Right renal pelvis (tissue), 4 donors: ENCODE measurements around the gene AVEN. TPM values are rescaled to one million over a fixed set of nuclear protein-coding genes. Genes with fewer than 3 reads are reported as not detected.
"Not testable (repeated sequence)": the region's sequence is repeated elsewhere in the genome, so short reads cannot be mapped to it uniquely, and the experiment has no call there.

Experiments
- DNase-seq, 4 donors: peaks; one replicate each; pipeline ENCODE4 v3.0.0-alpha.2; 2013; ENCODE audit warnings: low read depth in 4 of 4, low spot score in 3 of 4, missing footprints in 1 of 4
- polyA plus RNA-seq, 4 donors: library from polyadenylated mRNA; unstranded; fragments of 120-200 nt; gene quantifications; one replicate each; pipeline ENCODE4 v1.2.1, GENCODE V29; 2013; ENCODE audit not compliant: insufficient read length in 4 of 4

AVEN gene, protein sequence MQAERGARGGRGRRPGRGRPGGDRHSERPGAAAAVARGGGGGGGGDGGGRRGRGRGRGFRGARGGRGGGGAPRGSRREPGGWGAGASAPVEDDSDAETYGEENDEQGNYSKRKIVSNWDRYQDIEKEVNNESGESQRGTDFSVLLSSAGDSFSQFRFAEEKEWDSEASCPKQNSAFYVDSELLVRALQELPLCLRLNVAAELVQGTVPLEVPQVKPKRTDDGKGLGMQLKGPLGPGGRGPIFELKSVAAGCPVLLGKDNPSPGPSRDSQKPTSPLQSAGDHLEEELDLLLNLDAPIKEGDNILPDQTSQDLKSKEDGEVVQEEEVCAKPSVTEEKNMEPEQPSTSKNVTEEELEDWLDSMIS
- 10 to 100 TPM; 10.7 to 15.9 (median 12.5) TPM for polyA plus RNA-seq

DNA sequence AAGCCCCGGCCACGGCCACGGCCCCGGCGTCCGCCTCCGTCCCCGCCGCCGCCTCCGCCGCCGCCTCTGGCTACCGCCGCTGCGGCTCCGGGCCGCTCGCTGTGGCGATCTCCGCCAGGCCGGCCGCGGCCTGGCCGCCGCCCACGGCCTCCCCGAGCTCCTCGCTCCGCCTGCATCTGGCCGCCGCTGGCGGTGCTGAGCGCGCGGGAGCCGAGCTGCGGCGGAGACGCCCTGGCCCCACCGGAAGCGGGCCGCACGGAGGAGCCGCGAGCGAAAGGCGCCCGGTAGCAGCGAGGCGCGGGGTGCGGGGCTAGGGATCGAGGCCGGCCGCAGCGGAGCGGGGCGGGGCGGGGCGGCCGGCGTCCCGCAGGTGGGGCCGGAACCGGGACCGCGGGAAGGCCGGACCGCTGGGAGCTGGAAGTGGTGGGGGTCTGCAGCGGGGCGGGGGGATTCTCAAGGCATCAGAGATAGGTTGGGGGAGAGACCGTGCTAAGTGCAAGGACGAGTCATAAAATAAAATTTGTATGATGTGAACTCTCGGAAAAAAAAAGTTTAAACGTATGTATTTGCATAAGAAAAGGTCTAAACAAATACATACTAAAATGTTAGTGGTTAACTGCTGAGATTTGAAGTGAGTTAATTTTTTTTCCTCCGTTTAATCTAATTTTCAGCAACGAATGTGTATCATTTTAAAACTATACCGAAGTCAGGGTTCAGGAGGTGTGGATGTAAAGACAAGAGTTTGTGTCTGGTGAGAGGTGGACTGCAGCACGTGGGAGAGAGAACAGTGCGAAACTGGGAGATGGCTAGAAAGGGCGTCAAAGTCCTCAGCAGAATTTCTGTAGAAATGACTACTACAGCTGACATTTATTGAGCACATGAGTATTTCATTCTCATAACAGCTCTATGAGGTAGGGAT lies at the start of gene AVEN:
Gene AVEN (minus strand): TSS at position 334 of the 919 bp plus-strand sequence. CDS start 158 bp downstream, at position 176.
- no peak for DNase-seq

GRCh38 chr15:34085746-34086145 lies 46.7 kb upstream of the AVEN start:
- DNase-seq: no peak

- no peak for DNase-seq
These were observed 45.1 kb upstream of the AVEN start for GRCh38 chr15:34084086-34084485.

- DNase-seq: no peak
These were observed 40.9 kb upstream of the AVEN start for GRCh38 chr15:34079904-34080303.

- DNase-seq: no peak
These were observed 39.9 kb upstream of the AVEN start for GRCh38 chr15:34078900-34079299.

GRCh38 chr15:34076785-34077184 lies 37.8 kb upstream of the AVEN start:
- DNase-seq: no peak

GRCh38 chr15:34070003-34070402 lies 31.0 kb upstream of the AVEN start:
- DNase-seq: no peak

- no peak for DNase-seq
These were observed 26.9 kb upstream of the AVEN start for GRCh38 chr15:34065941-34066340.

DNA sequence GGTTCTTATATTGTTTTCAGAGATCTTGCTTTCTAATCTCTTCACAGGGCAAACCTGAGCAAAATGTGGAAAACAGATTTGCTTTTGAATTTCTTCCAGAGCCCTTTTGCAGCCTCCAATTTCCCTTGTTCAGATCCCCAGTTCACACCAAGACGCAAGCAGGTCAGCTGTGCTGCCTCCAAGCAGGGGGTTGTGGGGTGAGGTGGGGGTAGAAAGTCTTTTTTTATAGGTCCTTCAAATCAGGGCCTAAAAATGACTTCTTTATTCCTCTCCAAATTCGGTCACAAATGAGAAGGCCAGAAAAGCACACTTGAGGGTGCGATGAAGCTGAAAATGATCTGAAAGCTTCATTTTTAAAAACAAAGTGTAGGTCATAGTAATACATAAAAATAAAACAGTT lies 26.3 kb upstream of the AVEN start:
- no peak for DNase-seq

DNA sequence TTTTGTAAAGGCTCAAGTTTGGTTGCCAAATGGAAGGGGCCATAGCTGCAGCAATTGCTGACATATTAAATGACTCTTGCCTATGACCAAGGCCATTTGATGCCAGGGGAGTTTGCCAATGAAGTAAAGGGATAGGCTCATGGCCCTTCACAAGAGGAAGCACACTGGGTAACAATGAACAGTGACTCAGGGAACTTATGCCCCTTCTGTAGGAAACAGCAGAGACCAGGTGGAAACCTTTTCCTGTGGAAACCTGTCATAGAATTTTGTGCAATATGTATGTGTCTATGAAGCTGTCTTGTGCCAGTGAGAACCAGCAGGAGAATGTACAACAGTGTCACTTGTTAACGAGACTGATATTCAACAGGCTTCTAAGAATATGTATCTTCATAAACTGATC lies 25.4 kb upstream of the AVEN start:
- no peak for DNase-seq

DNA sequence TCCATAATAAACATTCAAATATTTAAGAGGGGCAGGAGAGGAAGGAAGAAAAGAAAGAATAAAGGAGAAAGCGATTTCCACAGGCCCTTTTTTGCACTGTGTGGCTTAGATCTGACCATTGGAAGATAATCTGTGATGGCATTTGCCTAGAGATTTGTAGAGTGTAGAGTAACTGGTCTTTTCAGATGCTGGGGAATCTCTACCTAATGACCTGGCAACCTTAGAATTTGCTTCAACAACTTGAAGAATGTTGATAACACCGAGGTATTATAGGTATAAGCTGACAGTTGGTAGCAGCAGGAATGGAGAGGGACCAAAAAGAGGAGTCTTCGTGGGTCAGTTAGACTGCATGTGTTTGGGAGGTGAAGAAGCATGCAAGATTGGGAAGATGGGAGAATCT lies 20.9 kb upstream of the AVEN start:
- no peak for DNase-seq

DNA sequence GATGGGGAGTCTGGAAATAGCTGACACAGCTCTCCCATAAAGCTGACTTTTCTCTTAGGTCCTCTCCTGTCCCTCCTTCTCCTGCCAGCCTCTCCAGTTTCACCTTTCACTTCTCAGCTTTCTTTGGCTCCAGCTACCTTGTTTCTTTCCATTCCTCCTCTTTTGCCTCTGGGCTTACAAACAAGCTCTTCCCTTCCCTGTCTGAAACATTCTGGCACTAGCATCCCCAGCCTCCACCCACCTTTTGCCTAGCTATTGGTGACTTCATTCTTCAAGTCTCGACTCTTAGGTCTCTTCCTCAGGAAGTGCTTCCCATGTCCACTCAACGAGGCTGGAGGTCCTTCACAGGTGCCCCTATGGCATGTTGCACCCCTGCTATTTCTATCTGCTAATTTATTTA lies 20.5 kb upstream of the AVEN start:
- no peak for DNase-seq

DNA sequence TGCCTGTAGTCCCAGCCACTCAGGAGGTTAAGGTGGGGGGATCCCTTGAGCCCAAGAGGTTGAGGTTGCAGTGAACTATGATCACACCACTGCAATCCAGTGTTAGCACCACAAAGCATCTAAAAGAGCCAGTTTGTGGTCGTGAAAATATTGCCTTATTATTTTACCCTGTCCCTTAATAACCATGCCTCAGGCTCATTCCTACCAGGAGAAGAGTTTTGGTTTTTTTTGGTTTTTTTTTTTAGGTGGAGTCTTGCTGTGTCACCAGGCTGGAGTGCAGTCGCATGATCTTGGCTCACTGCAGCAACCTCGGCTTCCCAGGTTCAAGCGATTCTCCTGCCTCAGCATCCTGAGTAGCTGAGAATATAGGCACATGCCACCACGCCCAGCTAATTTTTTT lies 17.9 kb upstream of the AVEN start:
- no peak for DNase-seq

- no peak for DNase-seq
These were observed 17.0 kb upstream of the AVEN start for GRCh38 chr15:34055868-34056595.

DNA sequence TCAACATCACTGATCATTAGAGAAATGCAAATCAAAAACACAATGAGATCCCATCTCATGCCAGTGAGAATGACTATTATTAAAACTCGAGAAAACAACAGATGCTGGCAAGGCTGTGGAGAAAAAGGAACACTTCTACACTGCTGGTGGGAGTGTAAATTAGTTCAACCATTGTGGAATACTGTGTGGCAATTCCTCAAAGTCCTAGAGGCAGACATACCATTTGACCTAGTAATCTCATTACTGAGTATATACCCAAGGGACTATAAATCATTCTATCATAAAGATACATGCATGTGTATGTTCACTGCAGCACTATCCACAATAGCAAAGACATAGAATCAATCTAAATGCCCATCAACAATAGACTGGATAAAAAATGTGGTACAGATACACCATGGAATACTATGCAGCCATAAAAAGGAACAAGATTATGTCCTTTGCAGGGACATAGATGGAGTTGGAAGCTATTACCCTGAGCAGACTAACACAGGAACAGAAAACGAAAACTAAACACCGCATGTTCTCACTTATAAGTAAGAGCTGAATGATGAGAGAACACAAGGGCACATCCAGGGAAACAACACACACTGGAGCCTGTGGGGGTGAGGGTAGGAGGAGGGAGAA lies 15.2 kb upstream of the AVEN start:
- no peak for DNase-seq

DNA sequence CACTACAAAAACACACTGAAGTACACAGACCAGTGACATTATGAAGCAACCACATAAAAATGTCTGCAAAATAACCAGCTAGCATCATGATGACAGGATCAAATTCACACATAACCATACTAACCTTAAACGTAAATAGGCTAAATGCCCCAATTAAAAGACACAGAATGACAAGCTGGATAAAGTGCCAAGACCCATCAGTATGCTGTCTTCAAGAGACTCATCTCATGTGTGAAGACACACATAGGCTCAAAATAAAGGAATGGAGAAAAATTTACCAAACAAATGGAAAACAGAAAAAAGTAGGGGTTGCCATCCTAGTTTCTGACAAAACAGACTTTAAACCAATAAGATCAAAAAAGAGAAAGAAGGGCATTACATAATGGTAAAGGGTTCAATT lies 11.4 kb upstream of the AVEN start:
- not testable (repeated sequence) for DNase-seq

- DNase-seq: no peak
These were observed 10.1 kb upstream of the AVEN start for GRCh38 chr15:34049112-34049511.

GRCh38 chr15:34047893-34048775 lies 9.1 kb upstream of the AVEN start:
- DNase-seq: no peak

- no peak for DNase-seq
These were observed 7.6 kb upstream of the AVEN start for GRCh38 chr15:34046471-34047145.
